Measurements from ENCODE around the gene VGLL3.

GRCh38 chr3:86978111-86978551, 12.8 kb downstream of the VGLL3 start:
- TF ChIP-seq CTCF (IDR thresholded peaks at IDR 0.05; ENCODE audit: poor library complexity, severe bottlenecking) (no peak), RAD21 (conservative IDR thresholded peaks at IDR 0.05) (no peak), EZH2 (IDR thresholded peaks at IDR 0.05; ENCODE audit: borderline replicate concordance, insufficient read depth, low read length, poor library complexity, severe bottlenecking) (no peak), EP300 (conservative IDR thresholded peaks at IDR 0.05; ENCODE audit: poor library complexity, severe bottlenecking) (no peak), POLR2AphosphoS5 (IDR thresholded peaks at IDR 0.05) (no peak), REST (IDR thresholded peaks at IDR 0.05; ENCODE audit: borderline replicate concordance) (no peak), MXI1 (conservative IDR thresholded peaks at IDR 0.05; ENCODE audit: poor library complexity, severe bottlenecking) (no peak), TAF1 (IDR thresholded peaks at IDR 0.05; ENCODE audit: low read depth) (no peak), SMC3 (conservative IDR thresholded peaks at IDR 0.05; ENCODE audit: poor library complexity) (no peak)
